ENCODE results near the gene PAM.
"Not testable (repeated sequence)": the region's sequence is repeated elsewhere in the genome, so short reads cannot be mapped to it uniquely, and the experiment has no call there.

The PAM gene

GRCh38 chr5:102946971-102947370 is 191.9 kb downstream of the PAM start:
- no peak for DNase-seq

GRCh38 chr5:102955488-102955887 is 200.4 kb downstream of the PAM start:
- no peak for DNase-seq

- DNase-seq, result no peak
Observed at GRCh38 chr5:102956599-102956998, 201.5 kb downstream of the PAM start.

- DNase-seq, result no peak
Observed at GRCh38 chr5:102957141-102957540, 202.0 kb downstream of the PAM start.

GRCh38 chr5:102958481-102959011 is 203.4 kb downstream of the PAM start:
- no peak for DNase-seq

GRCh38 chr5:102959055-102959454 is 203.9 kb downstream of the PAM start:
- DNase-seq, result no peak

GRCh38 chr5:102961671-102962070 is 206.6 kb downstream of the PAM start:
- DNase-seq, result no peak

GRCh38 chr5:102965653-102966052 is 210.5 kb downstream of the PAM start:
- no peak for DNase-seq

- DNase-seq, result no peak
Observed at GRCh38 chr5:102969641-102970040, 214.5 kb downstream of the PAM start.

- DNase-seq, result no peak
Observed at GRCh38 chr5:102971676-102972293, 216.7 kb downstream of the PAM start.

GRCh38 chr5:102974177-102974576 is 219.1 kb downstream of the PAM start:
- no peak for DNase-seq

GRCh38 chr5:102975045-102975444 is 219.9 kb downstream of the PAM start:
- DNase-seq, result no peak

- DNase-seq, result no peak
Observed at GRCh38 chr5:102975457-102976182, 220.5 kb downstream of the PAM start.

GRCh38 chr5:102981957-102982635 is 227.0 kb downstream of the PAM start:
- DNase-seq, result no peak

- no peak for DNase-seq
Observed at GRCh38 chr5:102986074-102986473, 231.0 kb downstream of the PAM start.

- no peak for DNase-seq
Observed at GRCh38 chr5:102988459-102988858, 233.4 kb downstream of the PAM start.

- no peak for DNase-seq
Observed at GRCh38 chr5:102991802-102992201, 236.7 kb downstream of the PAM start.

GRCh38 chr5:102996011-102996575 is 241.0 kb downstream of the PAM start:
- DNase-seq, result no peak

GRCh38 chr5:102998224-102998623 is 243.1 kb downstream of the PAM start:
- DNase-seq, result no peak

- no peak for DNase-seq
Observed at GRCh38 chr5:102999191-102999590, 244.1 kb downstream of the PAM start.

- not testable (repeated sequence) for DNase-seq
Observed at GRCh38 chr5:102999621-103000020, 244.5 kb downstream of the PAM start.

- DNase-seq, result no peak
Observed at GRCh38 chr5:103000089-103000488, 245.0 kb downstream of the PAM start.

GRCh38 chr5:103003872-103004271 is 248.8 kb downstream of the PAM start:
- no peak for DNase-seq

GRCh38 chr5:103005276-103005675 is 250.2 kb downstream of the PAM start:
- no peak for DNase-seq

Data from activated effector memory CD4-positive, alpha-beta T cell treated with anti-CD3 and anti-CD28 coated beads, Interleukin-2, amount 50 U/mL, for 16 hours (primary cell).